ENCODE measurements around the gene GRK3.

GRK3 gene

GRCh38 chr22:25651332-25652085 is 87.0 kb downstream of the GRK3 start:
- DNase-seq (ENCODE audit: insufficient read length, low spot score) (no peak), FAIRE-seq (no peak)
- TF ChIP-seq POLR2A (IDR thresholded peaks at IDR 0.05; ENCODE audit: low read depth, low read length) = no peak

GRCh38 chr22:25654676-25655075 is 90.2 kb downstream of the GRK3 start:
- DNase-seq (ENCODE audit: insufficient read length, low spot score) (no peak), FAIRE-seq (no peak)
- TF ChIP-seq POLR2A (IDR thresholded peaks at IDR 0.05; ENCODE audit: low read depth, low read length) = no peak

- DNase-seq (ENCODE audit: insufficient read length, low spot score) (no peak), FAIRE-seq (no peak)
- TF ChIP-seq POLR2A (IDR thresholded peaks at IDR 0.05; ENCODE audit: low read depth, low read length) = no peak
Observed at GRCh38 chr22:25655371-25655935, 91.0 kb downstream of the GRK3 start.

GRCh38 chr22:25656724-25657123 is 92.2 kb downstream of the GRK3 start:
- FAIRE-seq (no peak), DNase-seq (ENCODE audit: insufficient read length, low spot score) (no peak)
- TF ChIP-seq POLR2A (IDR thresholded peaks at IDR 0.05; ENCODE audit: low read depth, low read length) = no peak

- no peak for FAIRE-seq
- TF ChIP-seq POLR2A (IDR thresholded peaks at IDR 0.05; ENCODE audit: low read depth, low read length) = no peak
- DNase-seq (ENCODE audit: insufficient read length, low spot score) = no peak
Observed at GRCh38 chr22:25658633-25659032, 94.2 kb downstream of the GRK3 start.

GRCh38 chr22:25659413-25659812 is 94.9 kb downstream of the GRK3 start:
- DNase-seq (ENCODE audit: insufficient read length, low spot score) (no peak), FAIRE-seq (no peak)
- TF ChIP-seq POLR2A (IDR thresholded peaks at IDR 0.05; ENCODE audit: low read depth, low read length) = no peak

GRCh38 chr22:25660336-25660735 is 95.9 kb downstream of the GRK3 start:
- FAIRE-seq (no peak), DNase-seq (ENCODE audit: insufficient read length, low spot score) (no peak)
- TF ChIP-seq POLR2A (IDR thresholded peaks at IDR 0.05; ENCODE audit: low read depth, low read length) = no peak

GRCh38 chr22:25661073-25661472 is 96.6 kb downstream of the GRK3 start:
- no peak for DNase-seq (ENCODE audit: insufficient read length, low spot score)
- no peak for FAIRE-seq
- TF ChIP-seq POLR2A (IDR thresholded peaks at IDR 0.05; ENCODE audit: low read depth, low read length) = no peak

- FAIRE-seq (no peak), DNase-seq (ENCODE audit: insufficient read length, low spot score) (no peak)
- no peak for TF ChIP-seq POLR2A (IDR thresholded peaks at IDR 0.05; ENCODE audit: low read depth, low read length)
Observed at GRCh38 chr22:25663654-25664053, 99.2 kb downstream of the GRK3 start.

- no peak for TF ChIP-seq POLR2A (IDR thresholded peaks at IDR 0.05; ENCODE audit: low read depth, low read length)
- FAIRE-seq (no peak), DNase-seq (ENCODE audit: insufficient read length, low spot score) (no peak)
Observed at GRCh38 chr22:25666308-25666707, 101.8 kb downstream of the GRK3 start.

GRCh38 chr22:25668437-25668836 is 104.0 kb downstream of the GRK3 start:
- DNase-seq (ENCODE audit: insufficient read length, low spot score) = no peak
- FAIRE-seq = no peak
- no peak for TF ChIP-seq POLR2A (IDR thresholded peaks at IDR 0.05; ENCODE audit: low read depth, low read length)

GRCh38 chr22:25669253-25670069 is 105.0 kb downstream of the GRK3 start:
- TF ChIP-seq POLR2A (IDR thresholded peaks at IDR 0.05; ENCODE audit: low read depth, low read length) = no peak
- no peak for FAIRE-seq

GRCh38 chr22:25670070-25670461 is 105.6 kb downstream of the GRK3 start:
- TF ChIP-seq POLR2A (IDR thresholded peaks at IDR 0.05; ENCODE audit: low read depth, low read length) = no peak
- no peak for FAIRE-seq
- DNase-seq (ENCODE audit: insufficient read length, low spot score) = no peak

More at GRCh38 chr22:25669253-25670069, 105.0 kb downstream of the GRK3 start:
- DNase-seq (ENCODE audit: insufficient read length, low spot score) = no peak

GRCh38 chr22:25672289-25673084 is 108.0 kb downstream of the GRK3 start:
- TF ChIP-seq POLR2A (IDR thresholded peaks at IDR 0.05; ENCODE audit: low read depth, low read length) = no peak
- DNase-seq (ENCODE audit: insufficient read length, low spot score) (no peak), FAIRE-seq (no peak)
